Esophagus muscularis mucosa (tissue), 4 donors: ENCODE data around the gene NOL7. TPM values are rescaled to one million over a fixed set of nuclear protein-coding genes. Genes with fewer than 3 reads are reported as not detected.

Experiments
- DNase-seq: peaks from one replicate; pipeline ENCODE4 v3.0.0-alpha.2; 2017; ENCODE audit errors: extremely low spot score
- H3K27ac ChIP-seq, 4 donors: fragments of 200-600 bp; sonication (generic); replicated peaks in 1 of 4; 1 replicate in 3 of 4; 2 replicates in 1 of 4; pipeline ENCODE4 v1.5.1; 2016 to 2019; ENCODE audit warnings: mild to moderate bottlenecking in 1 of 4
- H3K27me3 ChIP-seq, 4 donors: fragments of 200-600 bp; sonication (generic); one replicate each; pipeline versions ENCODE4 v1.5.1 to v1.6.0; 2016 to 2019
- H3K36me3 ChIP-seq, 4 donors: fragments of 200-600 bp; sonication (generic); one replicate each; pipeline ENCODE4 v1.5.1; 2016 to 2019
- H3K4me1 ChIP-seq, 4 donors: fragments of 200-600 bp; sonication (generic); one replicate each; pipeline ENCODE4 v1.5.1; 2016 to 2019
- H3K4me3 ChIP-seq, 4 donors: fragments of 200-600 bp; sonication (generic); 1 replicate in 2 of 4; 2 replicates in 2 of 4; pipeline ENCODE4 v1.5.1; 2016 to 2019; ENCODE audit warnings: mild to moderate bottlenecking in 4 of 4, moderate library complexity in 1 of 4
- H3K9me3 ChIP-seq, 4 donors: fragments of 200-600 bp; sonication (generic); 1 replicate in 3 of 4; 2 replicates in 1 of 4; pipeline ENCODE4 v1.5.1; 2016 to 2019
- CTCF ChIP-seq, 3 experiments: fragments of 200-600 bp in 2 of 3; fragments of 450-650 bp in 1 of 3; sonication (generic) in 2 of 3; IDR thresholded peaks; one replicate each; pipeline ENCODE4 v1.5.1; 2017 to 2019; ENCODE audit warnings: antibody characterized with exemption in 3 of 3, mild to moderate bottlenecking in 2 of 3, moderate library complexity in 1 of 3
- EP300 ChIP-seq: sonication (generic); formaldehyde crosslinking; IDR thresholded peaks from one replicate; pipeline ENCODE4 v1.6.1; 2017; ENCODE audit warnings: antibody characterized with exemption
- POLR2A ChIP-seq: fragments of 450-650 bp; IDR thresholded peaks from one replicate; pipeline ENCODE4 v1.6.1; 2017; ENCODE audit warnings: antibody characterized with exemption, moderate library complexity, mild to moderate bottlenecking, low read depth
- POLR2AphosphoS5 ChIP-seq, 2 donors: sonication (generic); formaldehyde crosslinking; IDR thresholded peaks; one replicate each; pipeline ENCODE4 v1.6.1; 2017; ENCODE audit warnings: antibody characterized with exemption in 2 of 2
- WGBS: methylation state at CpG from one replicate; pipeline ENCODE4 v1.1.5; 2018; 5-methylcytosine and 5-hydroxymethylcytosine counted together
- intact Hi-C: fragments of 100-400 bp; cut with DNase I; formaldehyde crosslinking; loops from one replicate; pipeline ENCODE4 v1.15.1; 2023
- total RNA-seq, 4 donors: library from RNA; depleted of rRNA; stranded (reverse); fragments of >200 nt; gene quantifications; one replicate each; pipeline versions ENCODE4 v1.1.0 to v1.2.1, GENCODE V29; 2016

Gene NOL7
- total RNA-seq, 4 donors from 2014 or later = 67.3 to 97.2 (median 74.8) TPM

GRCh38 chr6:13664703-13665352, 49.7 kb downstream of the NOL7 start:
- TF ChIP-seq POLR2AphosphoS5 (IDR thresholded peaks at IDR 0.05) (no peak), EP300 (no peak)
- Histone ChIP-seq H3K4me1 (peaks cover 5 to 45% (median 30%) of the 10 kb centered on the region in 4 donors), H3K27ac (no peak overlapping the region), H3K4me3 (no peak overlapping the region), H3K9me3 (no peaks in the 10 kb centered on the region), H3K27me3 (no peaks in the 10 kb centered on the region), H3K36me3 (no peaks in the 10 kb centered on the region)
- intact Hi-C loops = no loop called here
- no peak for DNase-seq

- 91% methylated on average over 8 of the region's 8 CpGs for WGBS
- H3K4me3 ChIP-seq = no peak overlapping the region
- H3K9me3 ChIP-seq = no peaks in the 10 kb centered on the region
Measured at GRCh38 chr6:13666194-13667105, 51.3 kb downstream of the NOL7 start.

GRCh38 chr6:13667655-13668054, 52.5 kb downstream of the NOL7 start:
- no peak for TF ChIP-seq POLR2A
- no peak for TF ChIP-seq CTCF (IDR thresholded peaks at IDR 0.05)
- no peak for TF ChIP-seq EP300
- no peak for TF ChIP-seq POLR2AphosphoS5 (IDR thresholded peaks at IDR 0.05)
- Histone ChIP-seq H3K9me3 (no peaks in the 10 kb centered on the region), H3K27ac (no peak overlapping the region), H3K4me3 (no peak overlapping the region), H3K27me3 (no peaks in the 10 kb centered on the region), H3K4me1 (peaks cover 0 to 42% (median 24%) of the 10 kb centered on the region in 4 donors), H3K36me3 (no peaks in the 10 kb centered on the region)
- DNase-seq = no peak
- 93% methylated on average over 2 of the region's 2 CpGs for WGBS
- intact Hi-C loops = no loop called here

More at GRCh38 chr6:13666194-13667105, 51.3 kb downstream of the NOL7 start:
- no peak for TF ChIP-seq CTCF (IDR thresholded peaks at IDR 0.05)
- no peak for TF ChIP-seq POLR2AphosphoS5 (IDR thresholded peaks at IDR 0.05)
- no peak for TF ChIP-seq EP300
- TF ChIP-seq POLR2A = no peak
- H3K27me3 ChIP-seq = no peaks in the 10 kb centered on the region
- H3K27ac ChIP-seq = no peak overlapping the region
- H3K4me1 ChIP-seq = peaks cover 0 to 38% (median 24%) of the 10 kb centered on the region in 4 donors
- no peaks in the 10 kb centered on the region for H3K36me3 ChIP-seq
- DNase-seq = no peak
- intact Hi-C loops = no loop called here

GRCh38 chr6:13668291-13668928, 53.3 kb downstream of the NOL7 start:
- Histone ChIP-seq H3K9me3 (no peaks in the 10 kb centered on the region), H3K27me3 (no peaks in the 10 kb centered on the region), H3K27ac (no peak overlapping the region), H3K4me1 (peaks cover 0 to 35% (median 19%) of the 10 kb centered on the region in 4 donors), H3K4me3 (no peak overlapping the region), H3K36me3 (no peaks in the 10 kb centered on the region)
- WGBS = 76% methylated on average over 2 of the region's 2 CpGs
- DNase-seq = no peak
- TF ChIP-seq POLR2AphosphoS5 (IDR thresholded peaks at IDR 0.05) (no peak), CTCF (IDR thresholded peaks at IDR 0.05) (no peak), POLR2A (no peak), EP300 (no peak)
- intact Hi-C loops = no loop called here

GRCh38 chr6:13669476-13669875, 54.3 kb downstream of the NOL7 start:
- WGBS = 90% methylated on average over 5 of the region's 5 CpGs
- H3K27ac ChIP-seq = no peak overlapping the region
- no peaks in the 10 kb centered on the region for H3K9me3 ChIP-seq
- H3K36me3 ChIP-seq = no peaks in the 10 kb centered on the region
- intact Hi-C loops = no loop called here
- no peak for DNase-seq
- H3K27me3 ChIP-seq = no peaks in the 10 kb centered on the region
- TF ChIP-seq CTCF (IDR thresholded peaks at IDR 0.05) (no peak), POLR2AphosphoS5 (IDR thresholded peaks at IDR 0.05) (no peak), POLR2A (no peak)
- H3K4me1 ChIP-seq = peaks cover 0 to 24% (median 18%) of the 10 kb centered on the region in 4 donors
- H3K4me3 ChIP-seq = no peak overlapping the region
